Fibroblast of villous mesenchyme (primary cell): ENCODE data around the gene MRPL28. TPM values are rescaled to one million over a fixed set of nuclear protein-coding genes. Genes with fewer than 3 reads are reported as not detected.

Experiments used
- DNase-seq: peaks from one replicate; pipeline ENCODE4 v3.0.0-alpha.2; 2010; ENCODE audit warnings: low read depth
- H3K4me3 ChIP-seq: 2 replicates; pipeline ENCODE4 v1.5.1; 2011; ENCODE audit warnings: low read depth, mild to moderate bottlenecking, low read length
- total RNA-seq: library from RNA; depleted of rRNA; stranded (reverse); fragments of >200 nt; gene quantifications from 2 replicates; pipeline ENCODE4 v1.2.3, GENCODE V29; 2012
- TF ChIP-seq, protein P1 (sequence below): IDR thresholded peaks from 2 replicates; pipeline ENCODE4 v1.5.1; 2012; ENCODE audit warnings: low read depth, mild to moderate bottlenecking, low read length; ENCODE audit not compliant: insufficient read depth

MRPL28 gene
- total RNA-seq, 1 donor = 80.3 TPM

DNA sequence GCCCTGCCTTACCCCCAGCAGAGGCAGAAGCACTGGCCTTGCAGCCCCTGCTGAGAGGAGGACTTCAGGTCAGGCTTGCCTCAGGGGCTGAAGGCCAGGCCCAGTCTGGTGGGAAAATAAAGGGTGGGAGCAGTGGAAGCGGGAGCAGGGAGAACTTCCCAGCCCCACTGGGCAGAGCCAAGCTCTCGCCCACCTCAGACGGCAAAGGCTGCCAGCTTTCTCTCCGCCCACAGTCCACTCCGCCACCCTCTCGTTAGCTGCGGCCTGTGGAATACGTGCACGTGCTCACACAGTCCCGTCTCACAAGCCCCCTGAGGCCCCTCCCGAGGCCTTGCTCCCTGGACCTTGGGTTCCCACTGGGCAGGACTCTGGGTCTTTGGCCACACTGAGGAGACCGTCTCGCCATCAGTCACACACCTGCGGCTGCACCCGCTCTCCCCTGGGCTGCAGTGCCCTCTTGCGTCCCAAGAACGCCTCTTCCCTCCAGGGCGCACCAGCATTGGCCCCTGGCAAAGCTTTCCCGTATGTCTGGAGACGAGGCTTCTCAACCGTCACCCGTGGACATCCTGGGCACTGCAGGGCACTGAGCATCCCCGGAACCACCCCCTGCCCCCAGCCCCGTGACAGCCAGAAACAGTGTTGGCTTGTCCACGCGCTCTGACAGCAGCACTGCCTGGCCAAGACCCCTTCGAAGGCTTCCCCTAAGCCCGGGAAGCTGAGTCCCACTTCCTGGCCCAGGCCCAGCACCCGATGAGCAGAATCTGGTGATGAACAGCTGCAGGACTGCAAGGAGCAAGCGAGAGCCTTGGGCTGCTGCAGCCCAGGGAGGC lies 8.3 kb downstream of the MRPL28 start:
- TF ChIP-seq, protein P1, sequence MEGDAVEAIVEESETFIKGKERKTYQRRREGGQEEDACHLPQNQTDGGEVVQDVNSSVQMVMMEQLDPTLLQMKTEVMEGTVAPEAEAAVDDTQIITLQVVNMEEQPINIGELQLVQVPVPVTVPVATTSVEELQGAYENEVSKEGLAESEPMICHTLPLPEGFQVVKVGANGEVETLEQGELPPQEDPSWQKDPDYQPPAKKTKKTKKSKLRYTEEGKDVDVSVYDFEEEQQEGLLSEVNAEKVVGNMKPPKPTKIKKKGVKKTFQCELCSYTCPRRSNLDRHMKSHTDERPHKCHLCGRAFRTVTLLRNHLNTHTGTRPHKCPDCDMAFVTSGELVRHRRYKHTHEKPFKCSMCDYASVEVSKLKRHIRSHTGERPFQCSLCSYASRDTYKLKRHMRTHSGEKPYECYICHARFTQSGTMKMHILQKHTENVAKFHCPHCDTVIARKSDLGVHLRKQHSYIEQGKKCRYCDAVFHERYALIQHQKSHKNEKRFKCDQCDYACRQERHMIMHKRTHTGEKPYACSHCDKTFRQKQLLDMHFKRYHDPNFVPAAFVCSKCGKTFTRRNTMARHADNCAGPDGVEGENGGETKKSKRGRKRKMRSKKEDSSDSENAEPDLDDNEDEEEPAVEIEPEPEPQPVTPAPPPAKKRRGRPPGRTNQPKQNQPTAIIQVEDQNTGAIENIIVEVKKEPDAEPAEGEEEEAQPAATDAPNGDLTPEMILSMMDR = peak; percentile 67
- no peak overlapping the region for H3K4me3 ChIP-seq
- peak; percentile 71 for DNase-seq

DNA sequence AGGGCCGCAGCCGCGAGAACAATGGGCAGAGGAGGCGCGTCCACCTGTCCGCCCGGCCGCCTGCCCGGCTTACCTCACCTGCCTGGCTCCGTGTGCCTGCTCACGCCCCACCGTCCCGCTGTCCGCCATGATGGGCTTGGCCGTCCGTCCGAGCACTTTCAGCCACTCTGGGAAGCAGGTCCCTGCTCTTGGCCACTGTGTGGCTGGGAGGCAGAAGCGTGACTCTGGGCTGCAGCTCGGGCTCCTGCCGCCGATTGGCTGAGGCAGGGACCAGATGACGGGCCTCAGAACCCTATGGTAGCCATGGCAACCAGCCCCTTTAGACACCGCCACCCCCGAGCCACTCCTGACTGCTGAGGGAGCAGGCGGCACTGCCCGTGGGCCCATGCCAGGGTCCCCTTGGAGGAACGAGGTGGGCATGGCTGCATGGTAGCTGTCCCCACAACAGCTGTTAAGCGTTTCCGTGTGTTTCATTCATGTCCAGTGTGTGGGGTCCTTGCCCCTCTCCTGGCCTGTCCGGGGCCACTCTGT lies 8.9 kb downstream of the MRPL28 start:
- no peak overlapping the region for H3K4me3 ChIP-seq
- TF ChIP-seq, protein P1 = no peak
- no peak for DNase-seq

DNA sequence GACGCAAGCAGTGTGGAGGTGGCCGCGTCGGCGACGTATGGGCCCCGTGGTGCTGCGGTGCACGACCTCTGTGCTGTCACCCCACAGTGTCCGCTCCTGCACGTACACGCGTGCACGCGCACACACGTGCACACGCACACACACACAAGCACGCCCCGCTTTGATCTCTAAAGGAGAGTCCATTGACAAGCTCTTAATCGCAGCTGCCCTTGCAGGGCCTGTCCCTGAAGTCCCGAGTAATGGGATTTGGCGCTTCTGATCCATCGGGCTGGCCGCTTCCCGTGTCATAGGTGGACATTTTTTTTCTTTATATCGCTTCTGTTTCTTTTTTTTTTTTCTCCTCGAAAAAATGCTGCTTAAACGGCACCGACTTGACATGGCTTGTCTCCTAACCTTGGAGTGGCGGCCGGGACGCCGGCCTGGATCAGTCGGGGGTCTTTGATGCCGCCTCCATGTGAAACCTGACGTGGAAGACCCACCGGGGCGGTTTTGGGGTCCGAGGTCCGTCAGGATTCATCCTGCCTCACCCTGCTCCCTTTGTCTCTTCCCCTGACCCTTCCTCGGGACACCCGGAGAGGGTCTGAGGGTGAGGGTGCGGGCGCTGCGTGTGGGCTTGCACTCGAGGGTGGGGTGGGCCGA lies 9.5 kb downstream of the MRPL28 start:
- no peak for DNase-seq
- TF ChIP-seq, protein P1 = no peak
- no peak overlapping the region for H3K4me3 ChIP-seq

DNA sequence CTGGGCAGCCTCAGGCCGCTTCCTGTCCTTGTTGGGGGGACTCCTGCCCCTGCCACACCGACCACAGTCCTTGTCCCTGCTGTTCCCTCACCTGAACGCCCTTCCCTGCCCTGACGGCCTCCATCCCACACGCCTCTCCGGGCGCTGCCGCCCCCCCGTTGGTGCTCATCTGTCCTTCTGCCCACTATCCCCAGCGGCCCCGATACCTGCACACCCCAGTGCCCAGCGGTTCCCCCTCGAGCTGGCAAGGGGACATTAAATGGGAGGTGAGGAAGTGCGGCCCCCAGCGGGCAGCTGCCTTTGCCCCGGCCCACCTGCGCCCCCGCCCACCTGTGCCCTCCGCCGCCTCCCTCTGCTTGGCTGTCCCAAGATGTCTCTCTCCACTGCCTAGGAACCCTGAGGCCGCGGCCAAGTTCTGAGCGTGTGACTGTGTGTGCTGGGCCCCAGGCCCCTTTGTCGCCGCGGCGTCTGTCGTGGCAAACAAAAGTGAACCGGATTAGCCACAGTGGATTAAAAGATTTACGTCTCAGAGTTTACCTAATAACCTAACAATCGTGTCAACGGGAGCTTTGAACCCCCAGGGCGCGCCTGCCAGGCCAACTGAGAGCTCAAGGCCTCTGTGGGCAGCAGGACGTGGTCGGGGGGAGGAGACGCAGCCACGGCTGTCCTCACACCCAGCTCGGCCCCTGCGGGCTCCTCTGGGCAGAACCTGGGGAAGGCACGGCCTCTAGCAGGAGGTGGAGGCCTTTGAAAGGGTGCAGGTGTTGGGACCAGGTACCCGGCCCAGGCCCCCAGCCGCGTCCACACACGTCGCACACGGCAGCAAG lies 10.3 kb downstream of the MRPL28 start:
- TF ChIP-seq, protein P1 = no peak
- H3K4me3 ChIP-seq = no peak overlapping the region
- no peak for DNase-seq

DNA sequence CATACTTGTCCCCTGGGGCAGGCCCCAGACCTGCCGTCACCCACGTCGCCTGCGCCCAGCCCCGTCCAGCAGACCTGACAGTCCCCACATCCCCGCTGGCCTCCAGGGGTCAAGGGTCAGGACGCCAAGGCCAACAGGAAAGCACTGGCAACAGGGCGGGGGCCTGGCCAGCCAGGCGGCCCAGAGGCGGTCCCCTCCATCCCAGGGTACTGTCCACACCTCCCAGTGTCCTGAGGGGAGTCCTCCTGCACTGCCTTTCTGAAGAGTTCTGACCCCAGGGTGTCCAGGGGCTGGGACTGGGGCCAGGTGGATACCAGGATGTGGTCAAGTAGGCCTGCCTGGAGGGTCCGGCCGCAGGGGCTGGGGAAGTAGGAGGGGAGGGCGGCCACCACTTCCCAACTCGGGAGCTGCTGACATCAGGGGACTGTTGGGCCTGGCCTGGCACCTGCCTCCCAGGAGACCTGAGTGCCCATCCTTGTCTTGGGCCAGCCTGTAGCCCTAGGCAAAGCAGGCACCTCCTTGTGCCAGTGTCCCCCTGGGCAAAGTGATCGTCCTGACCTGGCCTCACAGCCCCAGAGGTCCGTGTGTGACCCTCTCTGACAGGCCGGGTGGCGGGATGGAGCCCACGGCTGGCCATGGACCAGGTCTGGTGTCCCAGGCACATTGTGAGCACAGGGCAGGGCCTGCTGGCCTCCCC lies 11.1 kb downstream of the MRPL28 start:
- no peak overlapping the region for H3K4me3 ChIP-seq
- TF ChIP-seq, protein P1 = no peak
- DNase-seq = no peak

DNA sequence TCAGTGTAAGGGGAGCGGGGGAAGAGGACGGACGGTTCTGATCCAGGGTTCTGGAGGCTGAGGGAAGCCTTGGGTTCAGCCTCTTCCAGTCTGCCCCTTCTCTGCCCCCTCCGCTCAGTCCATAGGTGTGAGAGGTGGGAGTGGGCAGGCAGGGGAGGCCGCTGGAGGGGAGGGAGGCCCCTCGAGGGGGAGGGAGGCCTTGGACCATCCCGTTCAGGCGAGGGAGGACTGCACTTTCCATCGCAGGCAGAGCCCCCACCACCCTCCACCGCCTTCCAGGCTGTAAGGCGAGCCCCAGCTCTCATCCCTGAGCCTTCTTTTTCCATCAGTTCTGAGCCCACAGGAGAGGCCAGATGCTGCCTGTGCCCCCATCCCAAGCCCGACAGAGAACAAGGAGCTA lies 13.6 kb downstream of the MRPL28 start:
- DNase-seq = no peak
- TF ChIP-seq, protein P1 = no peak
- H3K4me3 ChIP-seq = no peak overlapping the region
